ENCODE results near the gene UBE2J2. TPM values are rescaled to one million over a fixed set of nuclear protein-coding genes. Genes with fewer than 3 reads are reported as not detected.

Gene UBE2J2
- polyA plus RNA-seq, 1 donor from 2014 or later = 79.7 TPM

DNA sequence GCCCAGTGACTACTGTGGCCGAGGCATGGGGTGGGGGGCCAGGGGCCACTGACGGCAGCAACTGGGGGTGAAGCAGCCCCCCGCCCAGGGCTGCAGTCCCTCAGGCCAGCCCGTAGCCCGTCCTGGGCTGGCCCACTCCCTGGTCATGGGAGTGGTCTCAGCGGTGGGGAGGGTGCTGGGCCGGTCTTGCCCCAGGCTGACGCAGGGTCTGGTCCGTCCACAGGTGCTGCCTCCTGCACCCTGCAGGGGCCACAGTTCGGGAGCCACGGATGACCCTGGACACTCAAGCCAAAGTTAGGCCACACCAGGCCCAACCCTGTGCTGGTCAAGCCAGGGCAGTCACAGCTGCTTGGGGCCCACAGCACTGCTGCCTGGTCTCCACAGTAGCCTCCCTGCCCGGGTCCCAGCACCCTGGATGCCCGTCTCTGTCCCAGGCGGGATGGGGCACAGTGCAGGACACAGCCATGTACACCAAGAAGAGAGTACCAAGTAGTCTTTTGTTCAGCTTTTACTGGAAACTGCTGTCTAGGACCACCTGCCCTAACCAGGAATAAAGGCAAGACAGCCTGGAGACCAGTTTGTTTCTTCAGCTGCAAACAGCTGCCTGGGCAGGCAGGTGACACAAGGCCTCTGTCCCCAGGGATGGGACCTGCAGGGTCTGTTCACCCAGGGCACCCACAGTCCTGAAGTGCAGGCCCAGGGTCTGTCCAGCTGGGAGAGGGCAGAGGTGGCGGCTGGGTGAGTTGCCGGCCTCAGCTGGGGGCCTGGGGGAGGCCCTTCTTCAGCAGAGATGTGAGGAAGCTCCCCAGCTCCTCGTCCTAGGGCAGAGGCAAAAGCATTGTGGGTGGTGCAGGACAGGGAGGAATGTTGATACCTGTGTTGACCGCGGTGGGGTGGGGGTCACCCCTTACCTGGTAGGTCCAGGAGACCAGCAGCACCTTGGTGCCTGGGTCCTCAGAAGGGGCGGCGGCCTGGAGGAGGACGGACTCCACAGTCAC is 37.8 kb upstream of the UBE2J2 start:
- no peaks in the 10 kb centered on the region for H3K9me2 ChIP-seq (ENCODE audit: insufficient read depth, low read length)
- no peak overlapping the region for H3K27ac ChIP-seq (ENCODE audit: low read length)
- H3K9ac ChIP-seq (ENCODE audit: low read length) = no peak overlapping the region
- H3K36me3 ChIP-seq (ENCODE audit: insufficient read depth, low read length) = no peaks in the 10 kb centered on the region
- H4K20me1 ChIP-seq (ENCODE audit: insufficient read depth) = no peaks in the 10 kb centered on the region
- no peak overlapping the region for H3K4me3 ChIP-seq (ENCODE audit: low read length)
- H3K9me3 ChIP-seq (ENCODE audit: low read length) = no peaks in the 10 kb centered on the region
- no peak for TF ChIP-seq SMC3 (conservative IDR thresholded peaks at IDR 0.05; ENCODE audit: poor library complexity)
- no peak for TF ChIP-seq MXI1 (conservative IDR thresholded peaks at IDR 0.05; ENCODE audit: poor library complexity, severe bottlenecking)
- no peak for TF ChIP-seq TAF1 (IDR thresholded peaks at IDR 0.05; ENCODE audit: low read depth)
- no peak for TF ChIP-seq EP300 (conservative IDR thresholded peaks at IDR 0.05; ENCODE audit: poor library complexity, severe bottlenecking)
- TF ChIP-seq RAD21 (conservative IDR thresholded peaks at IDR 0.05) = no peak
- TF ChIP-seq, protein P1, sequence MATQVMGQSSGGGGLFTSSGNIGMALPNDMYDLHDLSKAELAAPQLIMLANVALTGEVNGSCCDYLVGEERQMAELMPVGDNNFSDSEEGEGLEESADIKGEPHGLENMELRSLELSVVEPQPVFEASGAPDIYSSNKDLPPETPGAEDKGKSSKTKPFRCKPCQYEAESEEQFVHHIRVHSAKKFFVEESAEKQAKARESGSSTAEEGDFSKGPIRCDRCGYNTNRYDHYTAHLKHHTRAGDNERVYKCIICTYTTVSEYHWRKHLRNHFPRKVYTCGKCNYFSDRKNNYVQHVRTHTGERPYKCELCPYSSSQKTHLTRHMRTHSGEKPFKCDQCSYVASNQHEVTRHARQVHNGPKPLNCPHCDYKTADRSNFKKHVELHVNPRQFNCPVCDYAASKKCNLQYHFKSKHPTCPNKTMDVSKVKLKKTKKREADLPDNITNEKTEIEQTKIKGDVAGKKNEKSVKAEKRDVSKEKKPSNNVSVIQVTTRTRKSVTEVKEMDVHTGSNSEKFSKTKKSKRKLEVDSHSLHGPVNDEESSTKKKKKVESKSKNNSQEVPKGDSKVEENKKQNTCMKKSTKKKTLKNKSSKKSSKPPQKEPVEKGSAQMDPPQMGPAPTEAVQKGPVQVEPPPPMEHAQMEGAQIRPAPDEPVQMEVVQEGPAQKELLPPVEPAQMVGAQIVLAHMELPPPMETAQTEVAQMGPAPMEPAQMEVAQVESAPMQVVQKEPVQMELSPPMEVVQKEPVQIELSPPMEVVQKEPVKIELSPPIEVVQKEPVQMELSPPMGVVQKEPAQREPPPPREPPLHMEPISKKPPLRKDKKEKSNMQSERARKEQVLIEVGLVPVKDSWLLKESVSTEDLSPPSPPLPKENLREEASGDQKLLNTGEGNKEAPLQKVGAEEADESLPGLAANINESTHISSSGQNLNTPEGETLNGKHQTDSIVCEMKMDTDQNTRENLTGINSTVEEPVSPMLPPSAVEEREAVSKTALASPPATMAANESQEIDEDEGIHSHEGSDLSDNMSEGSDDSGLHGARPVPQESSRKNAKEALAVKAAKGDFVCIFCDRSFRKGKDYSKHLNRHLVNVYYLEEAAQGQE (IDR thresholded peaks at IDR 0.05; ENCODE audit: borderline replicate concordance) = no peak
- TF ChIP-seq EZH2 (IDR thresholded peaks at IDR 0.05; ENCODE audit: borderline replicate concordance, insufficient read depth, low read length, poor library complexity, severe bottlenecking) = no peak
- TF ChIP-seq, protein P2, sequence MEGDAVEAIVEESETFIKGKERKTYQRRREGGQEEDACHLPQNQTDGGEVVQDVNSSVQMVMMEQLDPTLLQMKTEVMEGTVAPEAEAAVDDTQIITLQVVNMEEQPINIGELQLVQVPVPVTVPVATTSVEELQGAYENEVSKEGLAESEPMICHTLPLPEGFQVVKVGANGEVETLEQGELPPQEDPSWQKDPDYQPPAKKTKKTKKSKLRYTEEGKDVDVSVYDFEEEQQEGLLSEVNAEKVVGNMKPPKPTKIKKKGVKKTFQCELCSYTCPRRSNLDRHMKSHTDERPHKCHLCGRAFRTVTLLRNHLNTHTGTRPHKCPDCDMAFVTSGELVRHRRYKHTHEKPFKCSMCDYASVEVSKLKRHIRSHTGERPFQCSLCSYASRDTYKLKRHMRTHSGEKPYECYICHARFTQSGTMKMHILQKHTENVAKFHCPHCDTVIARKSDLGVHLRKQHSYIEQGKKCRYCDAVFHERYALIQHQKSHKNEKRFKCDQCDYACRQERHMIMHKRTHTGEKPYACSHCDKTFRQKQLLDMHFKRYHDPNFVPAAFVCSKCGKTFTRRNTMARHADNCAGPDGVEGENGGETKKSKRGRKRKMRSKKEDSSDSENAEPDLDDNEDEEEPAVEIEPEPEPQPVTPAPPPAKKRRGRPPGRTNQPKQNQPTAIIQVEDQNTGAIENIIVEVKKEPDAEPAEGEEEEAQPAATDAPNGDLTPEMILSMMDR (IDR thresholded peaks at IDR 0.05; ENCODE audit: poor library complexity, severe bottlenecking) = no peak
- TF ChIP-seq POLR2AphosphoS5 (IDR thresholded peaks at IDR 0.05) = no peak
- no peak overlapping the region for H3K4me2 ChIP-seq (ENCODE audit: low read length)
- peaks cover 11% of the 10 kb centered on the region for H3K79me2 ChIP-seq (replicated peaks; ENCODE audit: insufficient read depth, low read length)
- H3F3A ChIP-seq (ENCODE audit: insufficient read depth, low read length, poor library complexity, severe bottlenecking) = no peaks in the 10 kb centered on the region
- no peaks in the 10 kb centered on the region for H3K27me3 ChIP-seq (ENCODE audit: insufficient read depth, low read depth, low read length)
- no peak overlapping the region for H2AFZ ChIP-seq (ENCODE audit: low read depth, low read length)

DNA sequence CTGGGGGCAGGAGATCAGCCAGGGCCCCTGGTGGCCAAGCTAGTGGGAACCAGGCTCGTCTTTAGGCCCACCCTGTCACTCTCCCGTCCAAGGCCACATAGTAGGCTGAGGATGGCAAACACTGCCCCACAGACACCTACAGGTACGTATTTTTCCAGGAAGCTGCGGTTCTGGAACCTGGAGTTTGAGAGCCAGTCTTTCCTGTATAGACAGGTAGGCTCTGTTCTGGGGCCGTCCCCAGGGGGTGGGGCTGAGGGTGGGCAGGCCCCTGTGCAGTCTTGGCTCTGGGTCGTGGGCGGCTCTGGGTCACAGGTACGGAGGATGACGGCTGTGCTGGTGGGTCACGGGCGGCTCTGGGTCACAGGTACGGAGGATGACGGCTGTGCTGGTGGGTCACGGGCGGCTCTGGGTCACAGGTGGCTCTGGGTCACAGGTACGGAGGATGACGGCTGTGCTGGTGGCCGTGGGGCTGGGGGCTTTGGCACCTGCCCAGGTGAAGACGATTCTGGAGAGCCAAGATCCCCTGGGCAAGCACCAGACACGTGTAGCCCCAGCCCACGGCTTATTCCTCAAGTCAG is 36.9 kb upstream of the UBE2J2 start:
- TF ChIP-seq TAF1 (IDR thresholded peaks at IDR 0.05; ENCODE audit: low read depth) (no peak), MXI1 (conservative IDR thresholded peaks at IDR 0.05; ENCODE audit: poor library complexity, severe bottlenecking) (no peak), POLR2AphosphoS5 (IDR thresholded peaks at IDR 0.05) (no peak), RAD21 (conservative IDR thresholded peaks at IDR 0.05) (no peak), SMC3 (conservative IDR thresholded peaks at IDR 0.05; ENCODE audit: poor library complexity) (no peak), EZH2 (IDR thresholded peaks at IDR 0.05; ENCODE audit: borderline replicate concordance, insufficient read depth, low read length, poor library complexity, severe bottlenecking) (no peak), EP300 (conservative IDR thresholded peaks at IDR 0.05; ENCODE audit: poor library complexity, severe bottlenecking) (no peak)
- TF ChIP-seq, protein P2 (IDR thresholded peaks at IDR 0.05; ENCODE audit: poor library complexity, severe bottlenecking) = no peak
- TF ChIP-seq, protein P1 (IDR thresholded peaks at IDR 0.05; ENCODE audit: borderline replicate concordance) = no peak
- peaks cover 19% of the 10 kb centered on the region for H3K79me2 ChIP-seq (replicated peaks; ENCODE audit: insufficient read depth, low read length)
- no peaks in the 10 kb centered on the region for H3F3A ChIP-seq (ENCODE audit: insufficient read depth, low read length, poor library complexity, severe bottlenecking)
- no peak overlapping the region for H2AFZ ChIP-seq (ENCODE audit: low read depth, low read length)
- H3K4me2 ChIP-seq (ENCODE audit: low read length) = no peak overlapping the region
- no peaks in the 10 kb centered on the region for H3K36me3 ChIP-seq (ENCODE audit: insufficient read depth, low read length)
- no peak overlapping the region for H3K9ac ChIP-seq (ENCODE audit: low read length)
- no peaks in the 10 kb centered on the region for H3K9me2 ChIP-seq (ENCODE audit: insufficient read depth, low read length)
- H3K9me3 ChIP-seq (ENCODE audit: low read length) = no peaks in the 10 kb centered on the region
- no peaks in the 10 kb centered on the region for H3K27me3 ChIP-seq (ENCODE audit: insufficient read depth, low read depth, low read length)
- H4K20me1 ChIP-seq (ENCODE audit: insufficient read depth) = no peaks in the 10 kb centered on the region
- no peak overlapping the region for H3K4me3 ChIP-seq (ENCODE audit: low read length)
- H3K27ac ChIP-seq (ENCODE audit: low read length) = no peak overlapping the region

Measured in neural cell (in vitro differentiated cells).